Lung microvascular endothelial cell (primary cell): ENCODE results near the gene OTUB1. TPM values are rescaled to one million over a fixed set of nuclear protein-coding genes. Genes with fewer than 3 reads are reported as not detected.
A peak's percentile ranks its signal among the peaks of the same experiment; 100 is the strongest.

ENCODE experiments used
- DNase-seq, 2 donors: peaks; one replicate each; pipeline versions ENCODE4 v3.0.0 to v3.0.0-alpha.2; 2010; ENCODE audit warnings: low read depth in 2 of 2
- total RNA-seq: library from RNA; depleted of rRNA; stranded (reverse); fragments of >200 nt; gene quantifications from 2 replicates; pipeline ENCODE4 v1.2.1, GENCODE V29; 2014

Gene OTUB1
- total RNA-seq, 1 donor from 2014 or later: 46.2 TPM

DNA sequence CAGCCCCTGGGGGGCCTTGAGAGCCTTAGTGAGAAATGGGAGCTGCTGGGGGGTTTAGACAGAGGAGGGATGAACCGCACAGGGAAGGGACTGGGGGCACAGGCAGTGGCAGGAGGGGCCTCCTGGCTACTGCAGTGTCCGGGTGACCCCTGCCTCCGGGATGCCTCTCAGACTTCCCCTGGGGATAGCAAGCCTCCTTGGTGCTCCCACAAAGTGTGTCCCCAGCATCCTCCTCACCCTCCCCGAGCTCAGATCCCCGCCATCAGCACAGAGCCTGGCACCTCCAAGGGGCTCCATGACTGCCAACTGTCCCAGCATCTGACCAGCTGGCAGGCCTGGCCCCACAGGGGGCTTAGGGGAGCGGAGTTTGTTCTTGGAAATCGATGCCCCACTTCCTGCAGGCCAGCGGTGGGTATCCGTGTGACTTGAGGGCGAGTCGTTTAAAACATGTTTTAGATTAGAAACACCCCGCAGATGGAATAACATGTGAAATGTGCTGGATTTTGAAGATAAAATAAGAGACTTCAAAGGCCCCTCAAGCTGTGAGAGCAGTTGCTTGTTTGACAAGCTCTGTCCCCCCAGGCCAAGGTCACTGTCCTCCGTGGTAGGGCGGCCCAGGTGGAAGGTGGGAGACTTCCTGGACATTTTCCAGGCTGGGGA lies 36.0 kb downstream of the OTUB1 start:
- DNase-seq: no peak

DNA sequence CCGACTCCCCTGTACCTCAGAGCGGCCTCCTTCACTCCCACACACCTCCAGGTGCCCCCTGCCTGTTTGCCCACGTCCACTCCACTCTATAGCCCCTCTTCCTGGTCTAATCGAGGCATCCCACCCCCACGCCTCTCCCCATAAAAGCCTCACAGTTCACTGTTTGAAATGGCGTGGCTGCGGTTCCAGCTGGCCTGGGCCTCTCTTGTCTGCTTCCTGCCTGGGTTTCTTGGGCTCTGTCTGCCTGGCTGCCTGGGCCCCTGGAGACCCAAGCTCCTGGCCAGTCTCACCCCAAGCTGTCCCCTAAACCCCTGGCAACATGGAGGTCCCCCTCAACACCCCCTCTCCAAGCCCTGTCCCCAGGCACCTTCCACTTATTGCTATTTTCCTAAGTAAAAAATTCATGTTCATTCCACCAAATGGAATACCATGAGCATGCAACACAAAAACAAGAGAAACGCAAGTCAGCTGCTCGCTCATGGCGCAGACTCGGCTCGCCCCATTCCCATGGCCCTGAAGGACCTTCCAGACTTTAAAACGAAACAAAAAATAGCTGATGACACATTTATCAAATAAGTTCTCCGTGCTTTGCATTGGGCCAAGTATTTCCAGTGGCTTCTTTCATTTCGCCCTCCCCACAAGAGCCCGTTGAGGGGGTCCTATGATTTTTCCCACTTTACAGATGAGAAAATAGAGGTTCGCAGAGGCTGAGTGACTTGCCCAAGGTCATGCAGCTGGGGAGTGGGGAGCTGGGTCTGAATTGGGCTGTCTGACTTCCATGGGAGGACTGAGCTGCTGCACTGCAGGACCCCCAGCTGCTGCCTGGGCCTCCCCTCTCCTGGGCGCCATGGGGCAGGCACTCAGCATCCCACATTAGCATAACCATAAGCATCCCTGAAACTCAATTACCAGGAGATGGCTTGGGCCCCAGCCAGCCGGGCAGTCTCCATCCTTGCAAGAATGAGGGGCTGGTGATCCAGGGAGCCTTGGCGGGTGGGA lies 37.8 kb downstream of the OTUB1 start:
- no peak for DNase-seq

DNA sequence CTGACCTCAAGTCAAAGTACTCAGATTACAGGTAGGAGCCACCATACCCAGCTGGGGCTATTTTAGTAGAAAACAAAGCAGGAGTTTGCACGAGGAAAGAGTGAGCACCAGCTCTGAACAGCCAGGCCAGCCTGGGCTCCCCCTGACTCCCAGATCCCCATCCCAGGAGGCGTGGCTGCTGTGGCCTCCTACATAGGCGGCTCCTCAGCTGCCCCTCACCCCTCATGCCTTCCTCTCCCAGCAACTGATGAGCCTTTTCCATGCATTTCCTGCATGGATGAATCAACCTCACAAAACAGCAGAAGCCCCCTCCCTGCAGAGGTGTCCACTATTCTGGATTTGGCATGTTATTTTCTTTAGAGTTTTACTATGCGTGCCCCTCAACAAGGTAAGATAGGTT lies 39.0 kb downstream of the OTUB1 start:
- peak in 1 of 2 donors; percentile 22 for DNase-seq

DNA sequence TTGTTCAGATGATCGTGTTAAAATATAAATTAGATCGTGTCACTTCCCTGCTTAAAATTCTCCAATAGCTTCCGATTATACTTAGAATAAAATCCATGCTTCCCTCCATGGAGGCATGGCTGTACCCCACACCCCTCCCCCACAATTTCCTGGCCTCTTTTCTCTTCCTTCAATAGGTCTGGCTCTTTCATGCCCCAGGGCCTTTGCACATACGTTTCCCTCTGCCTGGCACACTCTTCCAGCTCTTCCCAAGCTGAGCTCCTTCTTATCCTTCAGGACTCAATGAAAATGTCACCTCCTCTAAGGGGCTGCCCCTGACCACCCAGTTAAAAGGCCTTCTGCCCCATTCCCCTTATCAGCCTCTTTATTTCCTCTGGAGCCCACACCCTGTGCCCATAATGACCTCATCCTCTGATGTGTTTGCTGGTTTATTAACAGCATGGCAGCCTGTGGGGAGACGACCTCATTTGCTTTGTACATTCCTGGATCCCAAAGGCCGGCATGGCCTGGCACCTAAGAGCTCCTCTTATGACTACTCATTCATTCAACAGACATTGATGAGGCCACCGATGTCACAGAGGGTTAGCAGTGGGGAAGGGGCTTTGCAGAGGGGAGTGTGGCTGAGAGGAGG lies 40.5 kb downstream of the OTUB1 start:
- DNase-seq: no peak

DNA sequence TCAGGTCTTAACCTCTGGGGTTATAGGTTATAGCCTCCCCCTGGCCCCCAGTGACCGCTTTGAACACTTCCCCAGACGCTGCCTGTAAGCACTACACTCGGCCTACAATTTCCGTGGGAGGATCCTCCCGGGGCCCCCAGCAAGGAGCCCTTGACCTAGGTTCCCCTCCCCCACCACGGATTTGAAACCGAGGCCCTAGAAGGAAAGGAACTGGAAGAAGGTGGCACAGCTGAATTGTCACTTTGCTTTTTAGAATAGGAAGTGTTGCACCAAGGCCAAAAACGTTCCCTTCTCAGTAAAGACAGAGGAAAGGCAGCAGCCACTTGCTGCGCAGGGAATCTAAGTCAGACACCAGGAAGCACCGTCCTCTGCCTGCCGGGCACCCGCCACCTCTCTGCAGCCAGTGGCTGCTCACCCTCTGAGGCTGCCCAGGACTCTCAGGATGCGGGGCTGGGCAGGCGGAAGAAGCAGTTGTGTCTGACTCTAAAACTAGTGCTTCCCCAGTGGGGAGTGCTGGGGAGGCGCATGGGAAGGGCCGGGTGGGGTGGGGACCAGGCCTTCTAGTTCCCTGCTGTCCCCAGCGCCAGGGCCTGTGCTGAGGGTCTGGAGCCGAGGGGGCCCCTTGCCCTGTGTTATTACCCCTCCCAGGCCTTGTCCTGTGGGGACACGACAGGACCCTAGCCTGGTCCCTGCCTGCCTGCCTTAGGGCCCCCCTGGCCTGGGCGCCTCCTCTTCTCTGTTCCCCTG lies 41.6 kb downstream of the OTUB1 start:
- DNase-seq: no peak

DNA sequence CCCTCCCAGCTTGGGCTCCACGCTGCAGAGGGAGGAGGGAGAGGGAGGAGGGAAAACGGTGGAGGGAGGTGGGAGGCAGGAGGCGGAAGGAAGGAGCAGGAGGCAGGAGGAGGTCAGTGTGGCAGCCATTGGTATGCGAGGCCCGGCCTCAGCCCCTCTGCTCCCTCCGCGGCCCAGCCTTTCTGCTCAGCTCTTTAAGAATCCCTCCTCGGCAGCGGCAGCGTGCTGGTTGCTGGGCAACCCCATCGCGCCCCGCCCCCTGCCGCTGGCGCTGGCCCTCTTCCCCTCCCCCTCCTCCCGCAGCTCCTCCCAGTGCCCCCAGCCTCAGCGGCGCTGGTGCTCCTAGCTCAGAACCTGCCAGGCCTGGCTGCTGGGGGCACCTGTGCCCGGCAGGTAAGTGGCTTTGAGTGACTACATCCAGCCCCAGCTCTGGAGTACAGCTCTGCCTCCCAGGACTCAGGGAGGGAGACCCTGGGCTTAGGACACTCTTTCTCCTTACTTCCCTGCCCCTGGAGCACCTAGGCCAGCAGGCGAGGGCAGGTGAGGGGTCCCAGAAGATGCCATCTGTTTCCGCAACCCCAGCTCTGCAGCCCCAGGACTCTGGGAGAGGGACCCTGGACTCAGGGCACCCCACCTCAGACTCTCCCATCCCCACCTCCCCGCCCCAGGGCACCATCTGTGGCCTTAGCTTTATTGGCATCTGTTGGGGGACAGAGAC lies 42.3 kb downstream of the OTUB1 start:
- peak in 1 of 2 donors; percentile 10 for DNase-seq

DNA sequence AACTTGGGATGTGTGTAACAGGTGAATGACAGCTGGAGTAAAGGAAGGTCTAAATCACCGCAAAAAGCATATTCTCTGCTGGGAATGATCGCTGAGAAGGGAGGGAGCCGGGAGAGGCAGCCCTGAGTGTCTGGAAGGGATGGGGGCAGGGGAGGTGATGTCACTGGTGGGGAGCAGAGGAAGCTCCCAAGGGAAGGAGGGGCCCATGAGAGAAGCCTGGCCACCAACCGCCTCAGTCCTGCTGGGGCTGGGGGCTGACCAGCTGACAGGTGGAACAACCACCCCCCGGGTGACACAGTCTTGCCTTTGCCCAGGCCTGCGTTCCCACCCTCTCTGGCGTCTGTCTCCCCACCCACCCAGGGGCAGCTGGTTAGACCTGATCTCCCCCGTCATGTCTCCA lies 43.5 kb downstream of the OTUB1 start:
- DNase-seq: no peak

DNA sequence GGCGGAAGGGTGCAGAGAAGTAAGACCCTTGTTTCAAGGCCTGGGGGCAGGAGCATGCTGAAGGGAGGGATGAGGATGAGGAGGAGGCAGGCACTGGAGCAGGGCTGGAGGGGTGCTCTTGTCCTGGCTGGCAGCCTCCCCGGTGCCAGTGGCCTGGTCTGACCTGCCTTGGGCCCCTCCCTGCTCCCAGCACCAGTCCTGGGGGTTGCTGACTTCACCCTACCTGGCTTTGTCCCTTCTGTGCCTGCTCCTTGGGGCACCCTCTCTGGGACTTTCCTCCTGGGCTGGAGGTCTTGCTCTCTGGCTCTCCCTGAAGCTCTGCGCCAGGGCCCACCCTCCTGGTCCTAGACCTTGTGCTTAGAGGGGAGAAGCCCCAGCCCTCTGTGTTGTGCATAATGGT lies 44.8 kb downstream of the OTUB1 start:
- no peak for DNase-seq

DNA sequence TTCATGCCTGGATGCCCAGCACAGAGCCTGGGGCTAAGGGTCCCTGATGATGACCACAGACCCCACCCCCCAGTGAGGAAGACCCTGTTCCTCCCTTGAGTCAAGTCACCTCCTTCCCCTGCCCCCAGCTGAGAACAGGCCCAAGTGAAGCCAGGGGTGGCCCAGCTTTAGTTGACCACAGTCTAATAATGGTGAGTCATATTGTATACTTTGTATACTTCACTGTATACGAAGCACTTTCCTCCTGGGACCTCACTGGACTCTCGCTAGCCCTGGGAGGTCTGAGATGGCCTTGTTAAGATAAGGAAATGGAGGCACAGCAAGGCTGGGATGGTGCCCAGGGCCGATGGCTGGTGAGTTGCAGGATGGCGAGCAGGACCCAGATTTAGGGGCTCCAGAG lies 45.8 kb downstream of the OTUB1 start:
- no peak for DNase-seq

DNA sequence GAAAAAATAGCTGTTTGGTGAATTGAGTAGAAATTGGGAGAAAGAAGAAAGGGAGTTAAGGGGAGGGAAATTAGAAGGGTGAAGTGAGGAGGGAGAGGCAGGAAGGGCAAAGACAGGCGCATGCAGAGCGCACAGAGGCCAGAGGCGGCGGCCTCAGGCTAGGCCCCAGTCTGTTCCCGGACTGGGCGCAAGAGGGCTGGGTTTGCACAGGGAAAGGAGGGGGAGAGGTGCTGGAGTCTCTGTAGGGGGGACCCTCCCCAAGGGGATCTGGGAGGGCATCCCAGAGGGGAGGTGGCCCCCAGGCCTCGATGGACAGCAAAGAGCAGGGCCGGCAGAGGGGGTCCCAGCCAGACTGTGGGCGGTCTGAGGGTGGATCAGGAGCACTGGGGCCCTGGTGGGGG lies 48.2 kb downstream of the OTUB1 start:
- DNase-seq: no peak

DNA sequence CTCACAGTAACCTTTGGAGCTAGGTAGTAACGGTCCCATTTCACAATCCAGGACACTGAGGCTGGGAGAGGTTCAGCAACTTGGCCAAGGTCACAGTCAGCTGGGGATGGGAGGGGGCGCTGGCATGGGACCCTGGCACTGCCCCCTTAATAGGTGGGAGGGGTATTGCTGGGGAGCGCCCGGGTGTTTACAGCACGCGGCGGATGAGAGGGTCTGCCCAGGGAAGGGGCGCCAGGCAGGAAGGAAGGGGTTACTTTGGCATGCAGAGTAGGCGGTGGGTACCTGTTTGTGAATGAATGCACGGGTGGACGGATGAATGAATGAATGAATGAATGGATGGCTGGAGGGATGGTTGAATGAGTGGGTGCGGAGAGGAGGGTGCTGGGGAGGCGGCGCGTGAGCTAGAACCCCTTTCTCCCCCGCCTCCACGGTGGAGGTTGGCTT lies 48.9 kb downstream of the OTUB1 start:
- DNase-seq: no peak

DNA sequence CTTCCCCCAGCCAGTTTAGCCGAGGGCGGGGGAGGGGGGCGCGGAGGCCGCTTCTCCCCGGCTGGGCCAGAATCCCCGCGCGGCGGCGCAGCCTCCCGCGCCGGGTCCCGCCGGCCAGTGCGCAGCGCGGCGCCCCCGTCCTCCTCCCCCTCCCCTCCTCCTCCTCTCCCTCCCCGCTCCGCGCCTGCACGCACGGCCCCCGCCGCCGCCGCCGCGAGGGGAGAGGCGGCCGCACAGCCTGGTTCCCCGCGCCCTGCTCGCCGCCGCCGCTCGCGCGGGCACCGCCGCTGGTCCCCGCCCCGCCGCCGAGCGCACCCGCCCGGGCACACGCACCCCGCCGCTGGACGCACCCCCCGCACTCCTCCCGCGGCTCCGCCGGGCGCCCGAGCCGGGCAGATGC lies 49.3 kb downstream of the OTUB1 start, which contains the start of gene FLRT1:
Gene FLRT1 (plus strand): TSS at position 356 of the 400 bp plus-strand sequence. CDS start 80,337 bp downstream, outside the sequence.
- DNase-seq: no peak

DNA sequence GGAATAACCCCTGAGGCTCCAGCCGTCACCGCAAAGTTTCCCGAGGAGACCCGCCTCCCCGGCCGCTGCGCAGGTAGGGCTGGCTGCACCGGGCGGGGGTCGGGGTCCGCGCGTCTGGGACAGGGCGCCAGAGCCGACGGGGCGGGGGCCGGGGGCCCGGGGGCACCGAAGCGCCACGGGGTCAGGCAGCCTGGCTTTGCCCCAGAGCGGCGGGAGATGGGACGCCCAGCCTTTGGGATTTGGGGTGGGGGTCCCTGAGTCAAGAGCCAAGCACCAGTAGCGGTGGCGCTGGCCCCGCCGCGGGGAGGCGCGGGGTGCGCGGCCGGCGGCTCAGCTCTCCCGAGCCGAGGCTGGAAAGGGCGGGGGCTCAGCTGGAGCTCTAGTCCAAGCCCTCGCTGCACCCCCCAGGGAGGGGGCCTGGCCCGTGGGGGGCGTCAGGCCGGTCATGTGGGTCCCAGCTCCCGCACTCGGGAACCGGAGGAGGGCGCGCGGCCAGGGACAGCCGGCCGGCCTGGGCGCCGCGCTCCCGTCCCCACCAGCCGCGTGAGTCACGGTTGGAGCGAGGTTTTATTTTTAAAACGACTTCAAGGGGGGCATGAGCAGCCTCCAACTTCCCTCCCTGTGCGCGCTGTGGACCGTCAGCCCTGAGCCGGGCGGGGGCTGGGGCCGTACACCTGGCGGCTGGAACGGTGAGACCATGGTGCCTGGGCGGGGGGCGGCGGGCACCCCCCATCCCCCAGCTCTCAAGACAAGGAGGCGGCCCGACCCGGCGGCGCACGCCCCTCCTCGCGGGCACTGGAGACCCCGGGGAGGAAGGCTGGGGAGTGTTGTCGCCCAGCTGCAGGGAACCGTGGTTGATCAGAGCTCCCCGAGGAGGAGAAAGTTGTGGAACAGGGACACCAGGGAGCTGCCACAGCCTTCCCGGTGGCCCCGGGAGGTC lies 50.1 kb downstream of the OTUB1 start:
- DNase-seq: peak; percentile 15 to 32

DNA sequence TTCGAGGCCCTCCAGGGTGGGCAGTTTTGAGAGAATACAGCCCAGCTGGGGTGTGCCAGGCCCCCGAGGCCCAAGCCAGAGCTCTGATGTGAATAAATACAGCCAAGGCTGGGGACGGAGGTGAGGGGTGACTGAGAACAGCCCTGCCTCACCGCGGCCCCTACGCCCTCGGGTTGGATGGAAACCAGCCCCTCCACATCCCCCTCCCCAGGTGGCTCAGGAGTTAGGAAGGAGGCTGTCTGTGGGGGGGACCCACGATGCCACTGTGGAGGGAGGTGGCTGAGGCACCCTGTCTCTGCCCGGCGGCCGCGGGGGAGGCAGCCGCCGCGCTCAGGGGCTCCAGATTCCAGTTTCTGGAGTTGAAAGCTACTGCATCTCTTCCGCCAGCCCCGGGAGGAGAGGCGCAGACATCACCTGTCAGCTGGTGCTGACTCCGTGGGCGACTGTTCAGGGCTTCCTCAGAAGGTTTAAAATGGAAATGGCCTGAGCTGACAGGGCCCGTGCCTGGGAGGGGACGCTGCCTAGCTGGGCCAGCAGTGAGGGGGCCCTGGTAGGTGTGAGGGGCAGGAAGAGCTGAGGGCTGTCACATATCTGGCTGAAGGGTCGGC lies 50.9 kb downstream of the OTUB1 start:
- no peak for DNase-seq

DNA sequence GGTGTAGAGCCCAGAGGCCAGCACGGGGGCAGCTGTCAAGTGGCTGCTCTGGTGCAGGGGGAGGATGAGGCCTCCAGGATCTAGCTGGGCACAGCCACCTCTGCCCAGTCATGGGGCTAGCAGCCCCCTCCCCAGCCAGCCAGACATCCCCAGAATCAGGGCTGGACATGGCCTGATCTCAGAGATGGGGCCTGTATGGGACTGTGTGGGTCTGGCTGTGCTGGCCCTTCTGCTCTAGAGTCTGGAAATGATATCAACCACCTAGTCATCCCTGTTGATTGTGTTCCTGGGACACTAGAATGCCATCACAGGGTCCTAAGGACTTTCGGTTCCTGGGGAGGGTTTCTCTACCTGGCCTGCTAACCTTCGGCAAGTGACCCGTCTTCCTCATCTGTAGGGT lies 52.3 kb downstream of the OTUB1 start:
- DNase-seq: no peak

DNA sequence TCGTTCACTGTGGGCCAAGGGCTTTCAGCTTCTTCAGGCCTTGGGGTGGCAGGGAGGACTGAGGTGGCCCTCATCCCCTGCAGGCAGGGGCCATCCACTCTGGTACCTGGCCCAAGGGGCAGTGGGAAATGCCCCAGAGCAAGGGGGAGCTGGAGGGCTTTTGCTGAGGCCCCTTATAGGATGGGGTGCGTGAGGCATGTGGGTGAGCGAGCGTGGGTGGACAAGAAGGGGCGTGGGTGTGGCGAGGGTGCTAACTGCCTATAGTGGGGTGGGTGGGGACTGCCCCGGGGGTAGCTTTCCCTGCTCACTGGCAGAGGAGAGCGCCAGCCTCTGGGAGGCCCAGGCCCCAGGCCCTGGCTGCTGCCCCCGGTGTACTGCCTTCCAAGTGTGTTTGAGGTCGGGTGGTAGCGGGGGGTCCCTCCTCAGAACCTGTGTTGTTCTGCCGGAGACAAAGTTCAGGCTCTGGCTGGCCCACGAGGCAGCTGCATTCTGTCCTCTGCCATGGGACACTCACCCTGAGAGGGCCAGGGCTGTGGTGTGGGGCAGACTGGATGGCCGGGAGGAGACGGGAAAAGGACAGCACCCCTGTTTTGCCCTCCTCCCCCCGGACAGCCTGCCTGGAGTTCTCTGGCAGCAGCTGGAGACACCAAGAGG lies 52.9 kb downstream of the OTUB1 start:
- DNase-seq: no peak

DNA sequence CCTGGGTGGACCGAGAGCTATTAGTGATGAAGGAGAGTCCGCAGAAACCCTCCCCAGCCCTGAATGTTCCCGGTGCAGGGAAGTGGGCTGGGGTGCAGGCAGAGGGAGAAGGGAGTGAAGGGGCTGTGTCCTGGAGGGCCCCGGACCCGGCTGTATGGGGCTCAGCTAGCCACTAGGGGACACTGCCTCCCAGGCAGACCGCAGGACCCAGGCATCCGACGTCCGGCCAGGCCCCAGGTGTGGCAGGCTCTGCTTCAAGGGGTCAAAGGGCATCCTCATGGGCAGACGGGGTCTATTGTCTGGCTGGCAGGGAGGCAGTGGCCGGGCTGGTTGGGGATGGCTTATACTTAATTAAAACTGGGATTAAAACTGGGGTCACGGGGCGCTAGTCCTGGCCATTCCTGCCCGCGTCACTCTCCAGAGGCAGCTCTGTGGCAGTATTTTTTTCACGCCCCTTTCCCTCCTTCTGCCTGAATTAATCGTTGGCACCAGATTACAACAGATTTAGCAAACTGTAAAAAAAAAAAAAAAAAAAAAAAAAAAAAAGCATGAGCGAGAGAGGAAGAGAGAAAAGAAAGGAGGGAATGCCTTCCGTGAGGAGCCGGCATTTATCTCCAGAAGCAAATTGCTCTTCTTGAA lies 54.6 kb downstream of the OTUB1 start:
- peak in 1 of 2 donors; percentile 16 for DNase-seq

DNA sequence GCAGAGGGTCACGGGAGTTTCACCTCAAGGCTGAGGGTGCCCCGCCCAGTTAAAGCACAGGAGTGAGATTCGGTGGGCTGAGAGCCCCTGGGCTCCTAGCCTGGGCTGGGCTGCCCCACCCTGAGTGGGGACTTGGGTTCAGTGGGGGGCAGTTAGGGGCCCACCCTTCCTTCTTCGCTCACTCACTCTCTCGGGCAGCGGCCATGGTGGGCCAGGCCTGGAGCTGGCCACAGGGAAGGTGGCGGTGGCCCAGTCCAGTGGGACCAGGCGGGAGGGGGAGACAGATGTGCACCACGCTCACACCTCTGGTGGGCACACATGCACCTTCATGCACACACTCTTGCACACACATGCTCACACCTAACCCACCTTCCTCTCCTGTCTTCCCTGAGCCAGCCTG lies 55.6 kb downstream of the OTUB1 start:
- DNase-seq: no peak
